Sigmoid colon (tissue), 7 donors: Measurements from ENCODE around the gene DIP2B. TPM values are rescaled to one million over a fixed set of nuclear protein-coding genes. Genes with fewer than 3 reads are reported as not detected.

Experiments used
- DNase-seq: peaks from one replicate; pipeline ENCODE4 v3.0.0-alpha.2; 2019
- H3K27ac ChIP-seq, 4 donors: fragments of 200-600 bp; sonication (generic); one replicate each; pipeline ENCODE4 v1.5.1; 2016 to 2019; ENCODE audit warnings: mild to moderate bottlenecking in 1 of 4
- H3K27me3 ChIP-seq, 3 donors: fragments of 200-600 bp; sonication (generic); one replicate each; pipeline ENCODE4 v1.5.1; 2019; ENCODE audit warnings: mild to moderate bottlenecking in 1 of 3
- H3K36me3 ChIP-seq, 4 donors: fragments of 200-600 bp; sonication (generic); one replicate each; pipeline ENCODE4 v1.5.1; 2016 to 2019
- H3K4me1 ChIP-seq, 4 donors: fragments of 200-600 bp; sonication (generic); one replicate each; pipeline ENCODE4 v1.5.1; 2017 to 2019
- H3K4me3 ChIP-seq, 4 donors: fragments of 200-600 bp; sonication (generic); one replicate each; pipeline ENCODE4 v1.5.1; 2017 to 2019; ENCODE audit warnings: mild to moderate bottlenecking in 2 of 4, moderate library complexity in 1 of 4
- H3K9me3 ChIP-seq, 4 donors: fragments of 200-600 bp in 3 of 4; sonication (generic) in 3 of 4; one replicate each; pipeline versions ENCODE4 v1.5.1 to v1.6.1; 2013 to 2019
- CTCF ChIP-seq, 4 experiments: fragments of 450-650 bp in 3 of 4; fragments of 200-600 bp in 1 of 4; IDR thresholded peaks; one replicate each; pipeline ENCODE4 v1.5.1; 2016 to 2019; ENCODE audit warnings: antibody characterized with exemption in 4 of 4, mild to moderate bottlenecking in 3 of 4, moderate library complexity in 2 of 4
- EP300 ChIP-seq, 4 donors: sonication (generic); formaldehyde crosslinking; IDR thresholded peaks; one replicate each; pipeline ENCODE4 v1.6.1; 2017; ENCODE audit warnings: antibody characterized with exemption in 4 of 4
- POLR2A ChIP-seq, 2 donors: fragments of 450-650 bp; IDR thresholded peaks; one replicate each; pipeline ENCODE4 v1.6.1; 2016; ENCODE audit warnings: antibody characterized with exemption in 2 of 2, mild to moderate bottlenecking in 2 of 2, moderate library complexity in 2 of 2
- POLR2AphosphoS5 ChIP-seq, 4 donors: sonication (generic); formaldehyde crosslinking; IDR thresholded peaks; one replicate each; pipeline ENCODE4 v1.6.1; 2017; ENCODE audit warnings: antibody characterized with exemption in 4 of 4
- WGBS, 2 donors: extraction: QIAGEN DNeasy Blood & Tissue Kit; methylation state at CpG; one replicate each; pipeline ENCODE4 v1.1.7; 2013; 5-methylcytosine and 5-hydroxymethylcytosine counted together
- intact Hi-C: fragments of 100-400 bp; cut with DNase I; formaldehyde crosslinking; loops from one replicate; pipeline ENCODE4 v1.15.1; 2023
- polyA plus RNA-seq, 3 donors: library from polyadenylated mRNA; stranded (reverse); fragments of 200-250 nt; gene quantifications; one replicate each; pipeline ENCODE4 v1.2.3, GENCODE V29; 2013
- total RNA-seq, 4 donors: library from RNA; depleted of rRNA; stranded (reverse); fragments of >200 nt; gene quantifications; one replicate each; pipeline ENCODE4 v1.1.0, GENCODE V29; 2016
- donor health status: healthy with polysubstance abuse.
- donor health status: Bipolar disorder and iron deficiency.
- donor health status: healthy.

Gene DIP2B
- total and polyA plus RNA-seq, 7 donors, result 7.2 to 28.0 (median 16.4) TPM

GRCh38 chr12:50723865-50724264, 219.1 kb downstream of the DIP2B start:
- H3K36me3 ChIP-seq, result peaks cover 12 to 97% (median 45%) of the 10 kb centered on the region in 4 donors
- H3K9me3 ChIP-seq, result no peaks in the 10 kb centered on the region

DNA sequence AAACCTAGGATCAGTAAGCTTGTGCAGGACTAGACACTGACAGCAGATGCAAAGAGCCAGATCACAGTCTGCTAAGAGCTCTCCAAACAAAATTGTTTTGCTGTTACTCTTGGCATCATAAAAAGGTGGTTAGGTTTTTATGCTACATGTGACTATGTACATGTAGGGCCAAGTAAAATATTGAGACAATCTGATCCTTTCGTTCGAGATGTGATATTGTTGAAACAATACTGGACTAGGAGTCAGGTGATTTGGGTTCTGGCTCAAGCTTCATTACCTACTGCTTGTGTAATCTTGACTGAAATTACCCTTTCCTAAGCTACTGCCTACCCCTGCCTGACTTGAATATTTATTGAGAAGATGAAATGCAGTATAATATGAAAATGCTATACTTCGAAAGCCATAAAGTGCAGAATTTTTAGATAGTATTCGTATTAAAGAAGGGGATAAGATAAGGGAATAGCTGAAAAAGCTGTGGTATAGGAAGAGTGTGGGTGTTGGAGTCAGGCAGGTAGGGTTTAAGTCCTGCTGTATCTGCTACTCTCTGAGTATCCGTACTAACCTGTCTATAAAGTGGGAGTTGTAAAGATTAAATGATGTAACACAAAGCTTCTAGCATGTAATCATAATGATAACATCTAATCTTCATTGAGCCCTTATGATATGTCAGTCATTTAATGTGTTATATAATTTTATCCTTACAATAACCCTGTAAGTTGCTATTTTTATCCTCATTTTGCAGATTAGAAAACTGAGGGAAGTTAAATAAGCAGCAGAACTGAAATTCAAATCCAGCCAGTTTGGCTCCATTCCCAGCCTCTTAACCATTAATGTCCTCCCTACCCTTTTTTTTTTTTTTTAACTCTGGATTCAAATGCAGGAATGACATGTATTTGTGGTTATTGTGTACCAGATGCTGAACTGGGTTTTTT, 220.5 kb downstream of the DIP2B start:
- no peak for DNase-seq
- Histone ChIP-seq H3K9me3 (no peaks in the 10 kb centered on the region), H3K36me3 (peaks cover 14 to 99% (median 48%) of the 10 kb centered on the region in 4 donors), H3K4me3 (no peak overlapping the region), H3K4me1 (peaks cover 0 to 6% (median 0%) of the 10 kb centered on the region in 4 donors), H3K27me3 (no peaks in the 10 kb centered on the region), H3K27ac (peak overlapping the region in 1 of 4 donors; percentile 34)
- intact Hi-C loops, result no loop called here
- 63 to 86% methylated on average over 5 of the region's 5 CpGs for WGBS, 2 donors
- no peak for TF ChIP-seq POLR2A (IDR thresholded peaks at IDR 0.05)
- no peak for TF ChIP-seq POLR2AphosphoS5 (IDR thresholded peaks at IDR 0.05)
- TF ChIP-seq EP300 (IDR thresholded peaks at IDR 0.05), result no peak
- no peak for TF ChIP-seq CTCF (IDR thresholded peaks at IDR 0.05)

More at GRCh38 chr12:50723865-50724264, 219.1 kb downstream of the DIP2B start:
- Histone ChIP-seq H3K4me3 (no peak overlapping the region), H3K27me3 (no peaks in the 10 kb centered on the region), H3K4me1 (peaks cover 0 to 6% (median 0%) of the 10 kb centered on the region in 4 donors), H3K27ac (peak overlapping the region in 1 of 4 donors; percentile 34)
- 58 to 70% methylated on average over 1 of the region's 1 CpG for WGBS, 2 donors
- intact Hi-C loops, result no loop called here
- DNase-seq, result no peak
- TF ChIP-seq POLR2AphosphoS5 (IDR thresholded peaks at IDR 0.05), result no peak
- TF ChIP-seq POLR2A (IDR thresholded peaks at IDR 0.05), result no peak
- TF ChIP-seq EP300 (IDR thresholded peaks at IDR 0.05), result no peak
- no peak for TF ChIP-seq CTCF (IDR thresholded peaks at IDR 0.05)

- DNase-seq, result no peak
- no peak for TF ChIP-seq POLR2AphosphoS5 (IDR thresholded peaks at IDR 0.05)
- no peak for TF ChIP-seq POLR2A (IDR thresholded peaks at IDR 0.05)
- no peak for TF ChIP-seq CTCF (IDR thresholded peaks at IDR 0.05)
- WGBS, 2 donors, result 97% methylated on average over 2 of the region's 2 CpGs
- Histone ChIP-seq H3K27me3 (no peaks in the 10 kb centered on the region), H3K4me1 (peaks cover 0 to 6% (median 0%) of the 10 kb centered on the region in 4 donors), H3K36me3 (peaks cover 14 to 99% (median 50%) of the 10 kb centered on the region in 4 donors), H3K9me3 (no peaks in the 10 kb centered on the region), H3K27ac (no peak overlapping the region), H3K4me3 (no peak overlapping the region)
- intact Hi-C loops, result no loop called here
These were observed 222.7 kb downstream of the DIP2B start for GRCh38 chr12:50727466-50727865.

GRCh38 chr12:50728417-50728816, 223.6 kb downstream of the DIP2B start:
- H3K36me3 ChIP-seq, result peaks cover 14 to 99% (median 46%) of the 10 kb centered on the region in 4 donors

More at GRCh38 chr12:50728417-50728816, 223.6 kb downstream of the DIP2B start:
- Histone ChIP-seq H3K27ac (no peak overlapping the region), H3K4me3 (no peak overlapping the region), H3K9me3 (no peaks in the 10 kb centered on the region), H3K4me1 (peaks cover 0 to 6% (median 0%) of the 10 kb centered on the region in 4 donors), H3K27me3 (no peaks in the 10 kb centered on the region)
- DNase-seq, result no peak
- TF ChIP-seq POLR2AphosphoS5 (IDR thresholded peaks at IDR 0.05) (no peak), EP300 (IDR thresholded peaks at IDR 0.05) (no peak), CTCF (IDR thresholded peaks at IDR 0.05) (no peak), POLR2A (IDR thresholded peaks at IDR 0.05) (no peak)
- WGBS, 2 donors, result 89 to 94% methylated on average over 7 of the region's 7 CpGs
- intact Hi-C loops, result no loop called here
